HK-2 (cell line): Measurements from ENCODE around the gene AMDHD2.

Experiments used
- DNase-seq: peaks from one replicate; pipeline ENCODE4 v3.0.0-alpha.2; 2018; ENCODE audit not compliant: unreplicated experiment

AMDHD2 gene

DNA sequence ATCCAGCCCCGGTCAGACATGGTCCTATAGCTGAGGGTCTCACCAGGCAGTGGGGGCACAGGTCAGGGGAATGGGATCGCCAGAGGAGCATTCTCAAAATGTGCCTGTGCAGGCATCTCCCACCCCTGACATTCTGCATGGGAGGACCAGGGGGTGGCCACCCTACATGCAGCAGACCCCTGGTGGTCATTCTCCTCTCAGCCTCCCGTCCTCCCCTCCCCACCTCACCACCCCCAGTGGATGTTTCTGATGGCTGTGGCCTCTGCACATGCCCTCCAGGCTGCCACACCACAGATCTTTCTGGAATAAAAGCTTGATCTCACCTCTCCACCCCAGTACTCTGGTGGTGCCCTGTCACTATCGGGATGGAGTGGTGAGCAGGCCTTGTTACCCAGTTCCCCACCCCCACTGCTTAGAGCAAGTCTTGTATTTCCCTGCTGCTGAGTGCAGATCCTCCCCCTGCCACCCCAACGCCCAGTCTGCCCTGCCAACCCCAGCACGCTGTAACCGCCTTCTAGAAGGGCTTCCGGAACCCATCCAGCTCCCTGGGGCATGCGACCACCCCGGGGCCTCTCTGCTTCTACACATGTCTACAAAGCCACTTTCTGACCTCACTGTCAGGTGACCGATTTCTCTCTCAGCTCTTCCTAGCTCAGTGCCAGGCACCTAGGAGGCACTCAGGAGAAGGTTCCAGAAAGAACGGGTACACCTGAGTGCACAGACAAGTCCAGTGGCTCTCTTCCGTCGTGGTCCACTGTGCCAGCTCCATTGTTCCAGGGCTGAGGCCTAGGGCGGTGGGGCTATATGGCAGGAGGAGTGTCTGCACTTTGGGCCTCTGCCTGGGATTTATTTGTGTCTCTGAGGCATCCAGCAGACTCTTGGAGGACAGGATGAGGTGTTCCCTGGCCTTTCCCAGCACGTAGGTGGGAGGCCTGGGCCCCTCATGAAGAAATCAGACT, 36.0 kb upstream of the AMDHD2 start:
- no peak for DNase-seq

DNA sequence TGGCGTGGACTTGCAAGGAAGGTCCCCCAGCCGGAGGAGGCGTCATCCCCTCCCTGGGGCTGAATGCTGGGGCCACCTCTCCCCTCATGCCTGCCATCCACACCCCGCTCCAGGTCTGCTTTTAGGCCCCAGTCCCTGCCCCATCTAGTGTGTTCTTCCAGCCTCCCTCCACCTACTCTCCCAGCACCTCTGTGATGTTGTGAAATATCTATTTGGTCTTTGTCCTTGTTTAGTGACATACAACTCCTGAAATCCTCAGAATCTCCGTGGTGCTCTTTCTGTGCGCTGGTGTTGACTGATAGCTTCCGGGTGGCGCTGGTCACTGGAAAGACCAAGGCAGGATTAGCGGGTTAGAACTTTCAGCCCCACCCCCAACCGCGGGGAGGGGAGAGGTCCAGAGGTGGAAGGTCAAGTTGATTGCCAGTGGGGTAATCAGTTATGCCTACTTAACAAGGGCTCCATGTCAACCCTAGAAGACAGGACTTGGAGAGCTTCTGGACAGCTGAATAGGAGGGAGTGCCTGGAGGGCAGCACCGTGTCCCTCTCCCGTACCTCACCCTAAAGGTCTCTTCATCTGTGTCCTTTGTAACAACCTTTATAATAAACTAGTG, 35.2 kb upstream of the AMDHD2 start:
- DNase-seq = no peak

DNA sequence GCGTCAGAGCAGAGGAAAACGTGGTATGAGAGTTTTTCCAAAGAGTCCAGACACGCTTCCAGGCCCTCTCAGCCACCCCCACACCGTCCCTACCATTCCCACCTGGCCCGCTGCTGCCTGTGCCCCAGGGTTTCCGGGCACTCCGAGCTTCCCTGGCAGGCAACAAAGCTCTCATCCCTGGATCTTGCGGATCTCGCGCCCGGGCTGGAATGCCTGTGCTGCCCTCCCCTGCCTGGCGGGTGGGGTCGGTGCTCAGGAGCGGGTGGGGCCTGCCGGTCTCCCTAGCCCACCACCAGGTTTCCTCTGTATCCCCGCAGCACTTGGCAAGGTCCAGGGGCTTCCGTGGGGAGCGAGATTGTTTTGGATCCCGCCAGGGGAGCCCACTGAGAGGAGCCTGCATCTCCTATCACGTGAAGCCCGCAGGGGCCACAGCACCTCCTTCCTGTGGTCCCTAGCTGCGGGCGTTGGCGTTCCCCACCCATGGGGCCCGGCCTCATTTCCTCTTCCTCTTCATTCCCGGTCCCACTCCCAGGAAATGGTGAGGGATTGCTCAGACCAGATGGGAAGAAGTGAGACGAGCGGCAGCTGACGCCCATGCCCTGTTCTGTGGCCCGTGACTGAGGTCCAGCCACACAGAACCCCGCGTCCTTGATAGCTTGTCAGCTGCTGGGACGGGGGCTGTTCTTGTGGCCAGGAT, 34.2 kb upstream of the AMDHD2 start:
- no peak for DNase-seq

DNA sequence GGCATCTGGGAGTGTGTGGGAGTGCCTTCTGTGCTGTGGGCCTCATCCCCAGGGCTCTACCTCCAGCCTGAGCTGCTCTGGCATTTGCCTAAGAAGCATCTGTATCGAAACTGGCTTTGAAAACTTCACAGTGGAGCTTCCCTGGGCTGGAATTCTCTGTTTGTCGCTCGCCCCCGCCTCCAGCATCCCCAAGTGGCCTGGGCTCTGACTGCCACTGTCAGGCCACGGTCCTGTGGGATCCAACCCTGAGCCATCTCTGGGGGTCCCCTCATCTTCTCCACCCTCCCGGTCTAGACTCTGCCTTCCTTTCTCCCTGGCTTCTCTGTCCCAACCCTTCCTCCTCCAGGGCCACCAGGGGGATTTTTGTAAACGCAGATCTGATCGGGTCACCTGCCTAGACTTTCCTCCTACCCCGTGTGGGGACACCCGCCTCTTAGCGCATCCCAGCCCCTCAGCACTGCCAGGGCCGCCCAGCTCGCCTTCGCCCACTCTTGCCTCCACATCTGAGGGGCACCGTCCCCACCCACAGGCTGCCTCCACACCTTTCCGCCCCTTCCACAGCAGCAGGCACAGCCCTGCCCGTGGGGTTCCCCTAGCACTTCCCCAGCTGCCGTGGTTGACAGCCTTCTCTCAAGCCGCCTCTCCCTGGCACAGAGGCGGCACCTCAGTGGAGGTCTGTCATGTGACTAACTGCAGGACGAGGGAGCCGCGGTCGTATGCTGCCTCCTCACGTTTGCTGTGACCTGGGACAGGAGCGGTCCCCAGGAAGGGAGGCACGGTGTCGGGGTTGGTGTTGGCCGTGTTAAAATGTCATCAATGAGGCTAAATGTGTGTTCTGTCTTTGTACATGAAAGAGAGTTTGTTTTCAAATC, 33.3 kb upstream of the AMDHD2 start:
- peak; percentile 49 for DNase-seq

DNA sequence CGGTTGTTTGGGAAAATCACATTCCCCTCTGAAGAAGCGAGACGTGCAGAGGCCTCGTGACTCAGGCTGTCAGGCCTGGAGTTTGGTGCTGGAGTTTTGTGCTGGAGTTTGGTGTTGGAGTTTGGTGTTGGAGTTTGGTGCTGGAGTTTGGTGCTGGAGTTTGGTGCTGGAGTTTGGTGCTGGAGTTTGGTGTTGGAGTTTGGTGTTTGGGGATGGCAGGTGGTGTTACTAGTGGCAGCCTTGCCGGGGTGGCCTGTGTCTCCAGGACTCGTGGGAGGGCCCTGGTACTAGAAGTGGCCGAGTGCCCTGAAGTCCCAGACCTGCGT, 32.7 kb upstream of the AMDHD2 start:
- DNase-seq = no peak

DNA sequence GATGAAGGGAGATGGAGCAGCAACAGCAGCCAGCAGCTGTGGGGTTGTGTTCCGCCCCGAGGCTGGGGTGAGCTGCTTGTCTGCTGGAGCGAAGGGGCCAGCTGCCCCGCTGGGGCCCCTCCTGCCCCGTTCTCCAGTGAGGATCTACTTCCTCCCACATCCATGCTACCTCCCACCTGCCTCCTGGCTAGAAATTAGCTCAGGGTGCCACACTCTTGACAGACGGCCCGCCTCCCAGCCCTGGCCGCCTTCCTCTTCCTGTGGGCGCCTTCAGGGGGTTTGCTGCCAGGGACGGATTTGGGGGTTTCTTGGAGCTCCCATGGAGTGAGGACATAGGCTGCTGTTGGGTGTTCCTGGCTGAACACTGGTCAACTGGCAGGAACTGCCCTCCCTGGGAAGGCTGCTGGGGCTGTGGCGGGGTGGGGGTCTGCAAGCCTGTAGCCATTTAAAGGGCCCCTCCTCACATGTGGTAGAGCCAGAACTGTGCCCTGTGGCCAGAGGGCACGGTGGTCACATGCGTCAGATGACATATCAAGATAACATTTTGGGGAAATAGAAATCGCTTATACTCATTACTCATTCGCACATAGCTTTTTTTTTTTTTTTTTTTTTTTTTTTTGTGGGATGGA, 32.2 kb upstream of the AMDHD2 start:
- DNase-seq = no peak

DNA sequence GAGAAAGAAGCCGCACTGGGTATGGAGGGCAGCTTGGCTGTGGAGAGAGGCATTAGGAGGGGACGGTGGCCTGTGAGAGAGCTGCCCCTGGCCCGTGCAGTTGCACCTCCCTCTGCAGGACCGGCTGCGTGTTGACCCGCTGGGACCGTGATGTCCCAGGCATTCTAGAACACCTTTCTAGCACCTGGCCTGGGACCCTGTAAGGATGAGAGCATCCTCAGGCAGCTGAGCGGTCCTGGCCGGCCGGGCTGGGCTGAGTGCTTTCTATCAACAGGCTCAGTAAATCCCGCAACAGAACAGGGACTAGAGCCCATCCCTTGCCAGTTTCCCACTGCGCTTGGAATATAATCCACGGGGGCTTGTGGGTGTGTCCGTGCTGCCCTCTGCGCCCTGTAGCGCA, 30.6 kb upstream of the AMDHD2 start:
- no peak for DNase-seq

DNA sequence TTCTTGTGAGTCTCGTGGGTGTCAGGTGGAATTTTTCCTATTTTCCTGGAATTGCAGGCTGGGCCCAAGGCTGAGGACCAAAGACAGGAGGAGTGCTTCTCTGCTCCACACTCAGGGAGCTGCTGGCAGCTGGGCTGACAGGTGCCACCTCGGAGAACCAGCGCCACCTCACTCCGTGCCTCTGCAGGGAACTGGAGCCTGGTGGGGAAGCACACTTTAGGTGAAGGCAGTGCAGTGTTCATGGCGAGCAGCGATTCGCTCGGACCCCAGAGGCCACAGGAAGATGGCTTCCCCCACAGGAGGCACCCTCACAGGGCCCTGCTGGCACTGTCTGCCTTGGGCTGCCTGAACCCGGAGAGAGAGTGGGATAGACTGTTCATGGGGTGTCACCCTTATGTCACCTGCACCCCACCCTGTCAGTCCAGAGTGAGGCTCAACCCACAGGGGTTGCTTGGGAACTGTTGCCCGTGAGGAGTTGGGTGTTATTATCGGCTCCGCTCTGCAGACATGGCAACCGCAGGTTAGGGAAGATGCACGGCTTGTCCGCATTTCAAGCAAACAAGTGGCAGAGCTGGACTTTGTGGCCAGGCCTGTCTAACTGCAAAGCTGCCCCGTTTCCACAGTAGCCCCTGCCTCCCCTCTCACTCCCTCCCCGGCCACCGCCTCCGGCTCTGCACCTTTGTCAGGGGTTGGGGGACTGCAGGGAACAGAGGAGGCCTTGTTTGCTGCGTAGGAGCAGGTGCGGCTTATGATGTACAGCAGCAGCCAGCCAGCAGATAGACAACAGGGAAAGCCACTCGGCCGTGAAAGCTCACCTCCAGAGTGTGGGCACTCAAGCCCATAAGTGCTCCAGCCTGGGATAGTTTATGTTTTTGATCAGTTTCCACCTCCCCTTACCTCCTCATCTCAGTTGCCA, 29.7 kb upstream of the AMDHD2 start:
- DNase-seq = no peak

DNA sequence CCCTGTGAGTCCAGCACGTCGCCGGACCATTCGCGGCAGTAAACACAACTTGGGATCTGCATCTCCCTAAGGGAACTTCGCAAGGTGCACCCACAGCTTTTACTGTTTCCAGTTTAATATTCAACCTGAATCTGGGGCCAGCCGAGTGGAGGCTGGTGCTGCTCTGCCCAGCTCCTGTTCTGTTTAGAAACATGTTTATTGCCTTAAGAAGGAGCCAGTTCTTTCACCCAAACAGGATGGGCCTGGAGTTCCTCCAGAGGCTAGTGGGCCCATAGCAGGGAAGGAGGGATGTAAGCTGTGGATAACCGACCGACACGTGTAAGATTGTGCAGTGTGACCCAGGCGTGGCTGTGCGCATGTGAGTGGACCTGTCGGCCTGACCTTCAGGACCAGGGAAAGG, 27.9 kb upstream of the AMDHD2 start:
- no peak for DNase-seq

DNA sequence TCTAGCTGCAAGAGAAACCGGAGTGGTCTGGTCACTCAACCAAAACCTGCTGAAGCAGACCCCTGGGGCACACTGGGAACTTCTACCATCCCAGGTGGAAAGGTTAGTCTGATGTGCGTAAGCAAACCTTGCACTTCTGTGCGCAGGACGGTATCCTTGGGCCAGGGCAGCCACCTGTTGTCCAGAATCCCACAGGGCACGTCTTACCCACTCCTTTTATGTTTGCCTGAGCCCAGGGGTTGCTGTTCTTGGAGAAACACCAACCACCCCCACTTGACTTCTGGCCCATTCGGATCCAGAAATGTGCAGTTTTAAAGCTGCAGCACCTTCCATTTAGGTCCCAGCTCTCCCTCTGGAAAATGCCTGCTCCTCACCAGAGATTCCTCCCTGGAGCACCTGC, 26.6 kb upstream of the AMDHD2 start:
- DNase-seq = no peak

DNA sequence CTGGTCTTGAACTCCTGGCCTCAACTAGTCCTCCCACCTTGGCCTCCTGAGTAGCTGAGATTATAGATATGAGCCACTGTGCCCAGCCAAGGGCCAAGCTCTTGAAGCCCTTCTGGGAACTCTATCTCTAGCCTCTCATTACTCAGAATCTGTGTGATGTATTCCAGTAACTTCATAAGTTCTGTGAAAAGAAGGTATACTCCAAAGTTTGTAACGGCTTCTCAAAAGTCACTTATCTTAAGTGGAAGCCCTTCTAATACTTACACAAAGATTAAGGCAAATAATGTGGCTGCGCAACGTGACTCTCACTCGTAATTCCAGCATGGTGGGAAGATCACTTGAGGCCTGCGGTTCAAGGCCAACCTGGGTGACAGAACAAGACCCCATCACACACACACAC, 25.6 kb upstream of the AMDHD2 start:
- no peak for DNase-seq

DNA sequence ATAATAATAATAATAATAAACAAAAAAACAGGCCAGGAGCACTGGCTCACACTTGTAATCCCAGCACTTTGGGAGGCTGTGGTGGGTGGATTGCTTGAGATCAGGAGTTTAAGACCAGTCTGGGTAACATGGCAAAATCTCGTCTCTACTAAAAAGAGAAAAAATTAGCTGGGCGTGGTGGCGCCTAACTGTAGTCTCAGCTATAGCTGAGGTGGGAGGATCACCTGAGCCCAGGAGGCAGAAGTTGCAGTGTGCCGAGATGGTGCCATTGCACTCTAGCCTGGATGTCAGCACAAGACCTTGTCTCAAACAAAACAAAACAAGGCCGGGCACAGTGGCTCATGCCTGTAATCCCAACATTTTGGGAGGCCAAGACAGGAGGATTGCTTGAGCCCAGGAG, 25.1 kb upstream of the AMDHD2 start:
- DNase-seq = no peak

DNA sequence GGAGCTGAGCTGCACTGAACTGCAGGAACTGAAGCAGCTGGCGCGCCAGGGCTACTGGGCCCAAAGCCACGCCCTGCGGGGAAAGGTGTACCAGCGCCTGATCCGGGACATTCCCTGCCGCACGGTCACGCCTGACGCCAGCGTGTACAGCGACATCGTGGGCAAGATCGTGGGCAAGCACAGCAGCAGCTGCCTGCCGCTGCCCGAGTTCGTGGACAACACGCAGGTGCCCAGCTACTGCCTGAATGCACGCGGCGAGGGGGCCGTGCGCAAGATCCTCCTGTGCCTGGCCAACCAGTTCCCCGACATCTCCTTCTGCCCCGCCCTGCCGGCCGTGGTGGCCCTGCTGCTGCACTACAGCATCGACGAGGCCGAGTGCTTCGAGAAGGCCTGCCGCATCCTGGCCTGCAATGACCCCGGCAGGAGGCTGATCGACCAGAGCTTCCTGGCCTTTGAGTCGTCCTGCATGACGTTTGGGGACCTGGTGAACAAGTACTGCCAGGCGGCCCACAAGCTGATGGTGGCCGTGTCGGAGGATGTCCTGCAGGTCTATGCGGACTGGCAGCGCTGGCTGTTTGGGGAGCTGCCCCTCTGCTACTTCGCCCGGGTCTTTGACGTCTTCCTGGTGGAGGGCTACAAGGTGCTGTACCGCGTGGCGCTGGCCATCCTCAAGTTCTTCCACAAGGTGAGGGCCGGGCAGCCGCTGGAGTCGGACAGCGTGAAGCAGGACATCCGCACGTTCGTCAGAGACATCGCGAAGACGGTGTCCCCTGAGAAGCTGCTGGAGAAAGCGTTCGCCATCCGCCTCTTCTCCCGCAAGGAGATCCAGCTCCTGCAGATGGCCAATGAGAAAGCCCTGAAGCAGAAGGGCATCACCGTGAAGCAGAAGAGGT, 23.7 kb upstream of the AMDHD2 start:
- DNase-seq = no peak

DNA sequence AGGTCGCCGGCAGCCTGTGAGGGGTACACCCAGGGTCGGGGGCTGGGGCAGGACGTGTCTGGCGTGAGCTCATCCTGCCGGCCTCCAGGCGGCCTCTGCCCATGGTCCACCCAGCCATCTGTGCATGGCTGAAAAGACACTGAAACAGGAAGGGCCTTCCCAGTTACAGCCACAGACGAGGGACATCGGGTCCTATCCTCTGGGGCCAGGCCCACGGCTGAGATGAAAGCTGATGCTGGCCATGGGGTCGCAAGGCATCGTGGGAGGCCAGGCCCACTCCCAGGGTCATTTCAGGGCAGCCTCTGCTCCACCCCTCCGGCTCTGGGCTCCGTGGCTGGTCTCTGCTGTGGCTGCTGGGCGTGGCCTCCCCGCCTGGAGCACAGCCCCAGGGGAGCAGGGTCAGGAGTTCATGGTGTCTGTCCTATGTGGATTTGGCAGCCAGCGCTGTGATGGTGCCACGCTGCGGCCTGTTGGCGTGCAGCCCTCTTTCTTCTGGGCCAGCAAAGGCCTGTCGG, 23.0 kb upstream of the AMDHD2 start:
- no peak for DNase-seq

DNA sequence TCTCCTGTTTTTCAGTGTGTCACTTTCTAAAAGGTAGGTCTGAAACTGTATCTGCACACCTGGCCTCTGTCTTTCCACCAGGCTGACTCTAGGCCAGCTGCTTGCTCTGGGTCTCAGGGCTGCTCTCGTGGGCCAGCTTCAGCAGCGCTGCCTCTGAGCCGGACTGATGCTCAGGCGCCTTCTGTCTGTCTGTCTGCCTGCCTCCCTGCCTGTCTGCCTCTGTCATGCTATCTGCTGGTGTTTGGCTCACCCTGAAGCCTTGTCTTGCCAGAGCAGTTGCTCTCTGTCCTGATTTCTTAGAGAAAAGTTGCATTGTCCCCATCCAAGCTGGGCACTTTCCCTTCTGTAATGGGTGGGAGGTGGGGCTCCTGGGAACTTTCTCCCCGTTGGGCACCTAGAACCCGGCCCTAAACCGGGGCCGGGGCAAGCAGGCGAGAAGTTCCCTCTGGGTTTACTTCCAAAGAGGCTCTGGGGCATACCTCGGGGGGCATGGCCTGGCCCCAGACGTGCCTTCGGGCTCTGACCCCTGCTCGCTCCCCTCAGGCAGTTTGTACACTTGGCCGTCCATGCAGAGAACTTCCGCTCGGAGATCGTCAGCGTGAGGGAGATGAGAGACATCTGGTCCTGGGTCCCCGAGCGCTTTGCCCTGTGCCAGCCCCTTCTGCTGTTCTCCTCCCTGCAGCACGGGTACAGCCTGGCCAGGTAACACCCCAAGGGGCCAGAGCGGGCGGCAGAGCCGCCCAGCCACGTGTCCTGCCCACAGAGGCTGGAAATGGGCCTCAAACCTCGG, 22.3 kb upstream of the AMDHD2 start:
- no peak for DNase-seq

DNA sequence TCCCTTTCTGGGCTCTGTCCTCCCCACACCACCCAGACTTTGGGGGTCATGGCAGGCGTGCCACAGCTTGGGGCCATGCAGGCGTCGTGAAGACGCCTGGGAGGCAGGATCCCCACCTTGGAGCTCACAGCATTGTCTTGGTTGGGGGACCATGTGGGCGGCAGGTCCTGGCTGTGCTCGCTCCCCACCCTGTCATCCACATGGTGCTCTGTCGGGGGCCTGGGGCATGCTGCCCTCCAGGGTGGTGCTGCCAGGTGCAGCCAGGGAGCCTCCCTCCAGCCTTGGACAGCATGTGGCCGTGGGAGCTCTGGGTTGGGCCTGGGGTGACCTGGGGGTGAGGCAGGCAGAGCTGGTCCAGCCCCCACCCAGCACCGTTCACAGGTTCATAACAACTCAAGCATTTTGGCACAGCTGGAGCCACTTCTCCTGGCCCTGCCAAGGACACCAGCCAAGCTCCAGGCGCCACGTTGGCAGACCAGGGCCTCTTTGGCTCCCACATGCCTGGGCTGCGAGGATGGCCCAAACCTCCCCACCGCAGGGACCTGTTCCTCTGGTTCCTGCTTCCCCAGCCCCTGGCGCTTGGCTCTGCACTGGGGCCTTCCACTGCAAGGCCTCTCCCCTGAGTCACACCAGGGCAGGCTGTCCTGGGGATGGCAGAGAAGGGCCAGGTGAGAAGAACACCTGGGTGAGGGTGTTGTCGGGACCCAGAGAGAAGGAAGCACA, 21.5 kb upstream of the AMDHD2 start:
- no peak for DNase-seq

DNA sequence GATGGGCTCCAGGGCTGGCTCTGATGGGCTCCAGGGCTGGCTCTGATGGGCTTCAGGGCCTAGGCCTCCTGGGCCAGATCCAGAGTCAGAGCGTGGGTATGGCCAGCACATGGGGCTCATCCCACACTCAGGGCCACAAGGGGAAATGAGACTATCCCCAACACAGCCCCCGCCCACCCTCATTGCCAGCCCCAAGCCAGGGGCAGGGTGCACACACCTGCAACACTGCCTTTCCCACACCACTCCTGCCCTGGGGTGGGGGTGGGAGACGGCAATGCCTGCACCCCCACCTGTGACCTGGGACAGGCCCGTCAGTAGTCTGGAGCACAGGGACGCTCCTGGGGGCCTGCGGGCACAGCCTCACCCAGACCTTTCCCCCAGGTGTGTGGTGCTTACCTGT, 20.7 kb upstream of the AMDHD2 start:
- no peak for DNase-seq
